Fibroblast of lung (primary cell): ENCODE measurements around the gene FXYD1. TPM values are rescaled to one million over a fixed set of nuclear protein-coding genes. Genes with fewer than 3 reads are reported as not detected.

Experiments
- DNase-seq, 2 donors: peaks; one replicate each; pipeline versions ENCODE4 v3.0.0 to v3.0.0-alpha.2; 2010; ENCODE audit warnings: low read depth in 2 of 2
- H2AFZ ChIP-seq: 2 replicates; pipeline ENCODE4 v1.5.1; 2012; ENCODE audit warnings: low read length, control low read depth, inconsistent platforms
- H3K27ac ChIP-seq: 2 replicates; pipeline ENCODE4 v1.5.1; 2011; ENCODE audit warnings: low read length, control low read depth; ENCODE audit not compliant: insufficient read depth
- H3K27me3 ChIP-seq: 2 replicates; pipeline ENCODE4 v1.5.1; 2011; ENCODE audit warnings: mild to moderate bottlenecking, low read length; ENCODE audit not compliant: control insufficient read depth, insufficient read depth
- H3K36me3 ChIP-seq: 2 replicates; pipeline ENCODE4 v1.5.1; 2011; ENCODE audit warnings: low read length; ENCODE audit not compliant: control insufficient read depth, insufficient read depth
- H3K4me1 ChIP-seq: 2 replicates; pipeline ENCODE4 v1.5.1; 2011; ENCODE audit warnings: low read length; ENCODE audit not compliant: control insufficient read depth, insufficient read depth; ENCODE audit errors: extremely low read depth
- H3K4me2 ChIP-seq: 2 replicates; pipeline ENCODE4 v1.5.1; 2011; ENCODE audit warnings: low read length, control low read depth; ENCODE audit not compliant: insufficient read depth; ENCODE audit errors: extremely low read depth
- H3K4me3 ChIP-seq, 4 experiments: fragments of 200-600 bp in 1 of 4; sonication (generic) in 1 of 4; replicated peaks in 1 of 4; 2 replicates each; pipeline ENCODE4 v1.5.1; 2011 to 2016; ENCODE audit warnings: low read length in 4 of 4, low read depth in 3 of 4, mild to moderate bottlenecking in 3 of 4, control low read depth in 2 of 4, inconsistent platforms in 1 of 4, mixed read lengths in 1 of 4; ENCODE audit not compliant: insufficient read depth in 1 of 4; ENCODE audit errors: control extremely low read depth in 1 of 4
- H3K79me2 ChIP-seq: 2 replicates; pipeline ENCODE4 v1.5.1; 2012; ENCODE audit warnings: mild to moderate bottlenecking, low read length, inconsistent platforms; ENCODE audit not compliant: control insufficient read depth, insufficient read depth
- H3K9ac ChIP-seq: 2 replicates; pipeline ENCODE4 v1.5.1; 2011; ENCODE audit warnings: mild to moderate bottlenecking, low read length, control low read depth; ENCODE audit not compliant: insufficient read depth
- H3K9me3 ChIP-seq: 2 replicates; pipeline ENCODE4 v1.5.1; 2012; ENCODE audit warnings: low read depth, low read length; ENCODE audit not compliant: control insufficient read depth, insufficient read depth
- H4K20me1 ChIP-seq: 2 replicates; pipeline ENCODE4 v1.5.1; 2011; ENCODE audit warnings: low read length; ENCODE audit not compliant: control insufficient read depth, insufficient read depth; ENCODE audit errors: extremely low read depth
- EZH2 ChIP-seq: IDR thresholded peaks from 2 replicates; pipeline ENCODE4 v1.5.1; 2012; ENCODE audit warnings: low read length, control low read depth, mild to moderate bottlenecking; ENCODE audit errors: missing control alignments
- polyA plus RNA-seq, 2 donors: library from polyadenylated mRNA; depleted of rRNA in 1 of 2; stranded (reverse) in 1 of 2; unstranded in 1 of 2; fragments of >200 nt; gene quantifications; 2 replicates each; pipeline ENCODE4 v1.2.1, GENCODE V29; 2011 to 2012; ENCODE audit warnings: missing spikeins in 1 of 2
- total RNA-seq: library from RNA; depleted of rRNA; stranded (reverse); fragments of >200 nt; gene quantifications from 2 replicates; pipeline ENCODE4 v1.2.1, GENCODE V29; 2014
- TF ChIP-seq, protein P1 (sequence below), 2 donors: IDR thresholded peaks in 1 of 2; conservative IDR thresholded peaks in 1 of 2; 1 replicate in 1 of 2; 2 replicates in 1 of 2; pipeline ENCODE4 v1.5.1; 2011 to 2012; ENCODE audit warnings: low read length in 2 of 2, control low read depth in 1 of 2, inconsistent platforms in 1 of 2, low read depth in 1 of 2, mild to moderate bottlenecking in 1 of 2

Gene FXYD1
- total and polyA plus RNA-seq, 2 donors (not counting 1 experiment from before 2014, with no cell fraction given) = 4.5 to 7.5 TPM

- Histone ChIP-seq H3K4me1 (peaks cover 28% of the 10 kb centered on the region), H3K9ac (no peak overlapping the region), H2AFZ (no peak overlapping the region), H3K9me3 (no peaks in the 10 kb centered on the region), H3K79me2 (no peaks in the 10 kb centered on the region), H3K4me2 (no peak overlapping the region), H3K27ac (no peak overlapping the region), H3K4me3 (no peak overlapping the region), H4K20me1 (no peaks in the 10 kb centered on the region), H3K27me3 (no peaks in the 10 kb centered on the region), H3K36me3 (no peaks in the 10 kb centered on the region)
- no peak for TF ChIP-seq EZH2
- TF ChIP-seq, protein P1, sequence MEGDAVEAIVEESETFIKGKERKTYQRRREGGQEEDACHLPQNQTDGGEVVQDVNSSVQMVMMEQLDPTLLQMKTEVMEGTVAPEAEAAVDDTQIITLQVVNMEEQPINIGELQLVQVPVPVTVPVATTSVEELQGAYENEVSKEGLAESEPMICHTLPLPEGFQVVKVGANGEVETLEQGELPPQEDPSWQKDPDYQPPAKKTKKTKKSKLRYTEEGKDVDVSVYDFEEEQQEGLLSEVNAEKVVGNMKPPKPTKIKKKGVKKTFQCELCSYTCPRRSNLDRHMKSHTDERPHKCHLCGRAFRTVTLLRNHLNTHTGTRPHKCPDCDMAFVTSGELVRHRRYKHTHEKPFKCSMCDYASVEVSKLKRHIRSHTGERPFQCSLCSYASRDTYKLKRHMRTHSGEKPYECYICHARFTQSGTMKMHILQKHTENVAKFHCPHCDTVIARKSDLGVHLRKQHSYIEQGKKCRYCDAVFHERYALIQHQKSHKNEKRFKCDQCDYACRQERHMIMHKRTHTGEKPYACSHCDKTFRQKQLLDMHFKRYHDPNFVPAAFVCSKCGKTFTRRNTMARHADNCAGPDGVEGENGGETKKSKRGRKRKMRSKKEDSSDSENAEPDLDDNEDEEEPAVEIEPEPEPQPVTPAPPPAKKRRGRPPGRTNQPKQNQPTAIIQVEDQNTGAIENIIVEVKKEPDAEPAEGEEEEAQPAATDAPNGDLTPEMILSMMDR (conservative IDR thresholded peaks at IDR 0.05 in 1 of 2, IDR thresholded peaks at IDR 0.05 in 1 of 2; ENCODE audit: low read depth in 1 of 2, low read length in 2 of 2) = no peak
- DNase-seq = peak in 1 of 2 donors; percentile 22
These were observed 3.4 kb downstream of the FXYD1 start for GRCh38 chr19:35141837-35142605.

DNA sequence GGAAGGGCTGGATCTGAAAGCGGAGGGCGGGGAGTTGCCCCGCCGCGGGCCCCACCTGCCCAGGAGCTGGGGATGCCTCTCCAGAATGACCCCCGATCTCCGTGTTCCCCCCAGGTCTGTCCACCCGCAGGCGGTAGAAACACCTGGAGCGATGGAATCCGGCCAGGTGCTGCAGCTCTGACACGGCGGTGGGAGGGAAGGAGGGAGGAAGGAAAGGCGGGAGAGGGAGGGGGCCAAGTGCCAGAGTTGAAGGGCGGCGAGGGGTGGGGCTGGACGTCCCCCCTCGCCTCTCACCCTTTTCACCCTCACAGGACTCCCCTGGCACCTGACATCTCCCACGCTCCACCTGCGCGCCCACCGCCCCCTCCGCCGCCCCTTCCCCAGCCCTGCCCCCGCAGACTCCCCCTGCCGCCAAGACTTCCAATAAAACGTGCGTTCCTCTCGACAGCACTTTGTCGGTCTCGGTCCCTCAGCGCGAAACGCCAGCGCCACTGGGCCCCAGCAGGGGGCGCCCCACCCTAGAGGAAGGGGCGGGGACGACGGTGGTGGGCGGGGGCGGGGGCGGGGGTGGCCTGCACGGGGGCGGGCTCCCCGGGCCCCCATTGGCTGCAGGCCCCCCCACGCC is 4.1 kb downstream of the FXYD1 start:
- no peaks in the 10 kb centered on the region for H3K79me2 ChIP-seq
- no peaks in the 10 kb centered on the region for H4K20me1 ChIP-seq
- H3K4me2 ChIP-seq = no peak overlapping the region
- no peak overlapping the region for H3K27ac ChIP-seq
- no peaks in the 10 kb centered on the region for H3K27me3 ChIP-seq
- DNase-seq = peak in 1 of 2 donors; percentile 29
- H3K4me1 ChIP-seq = peaks cover 28% of the 10 kb centered on the region
- TF ChIP-seq, protein P1 (conservative IDR thresholded peaks at IDR 0.05 in 1 of 2, IDR thresholded peaks at IDR 0.05 in 1 of 2; ENCODE audit: low read depth in 1 of 2, low read length in 2 of 2) = peak; percentile 31 to 47
- no peak for TF ChIP-seq EZH2
- no peak overlapping the region for H2AFZ ChIP-seq
- no peaks in the 10 kb centered on the region for H3K36me3 ChIP-seq
- H3K9ac ChIP-seq = no peak overlapping the region
- H3K4me3 ChIP-seq = no peak overlapping the region
- no peaks in the 10 kb centered on the region for H3K9me3 ChIP-seq

DNA sequence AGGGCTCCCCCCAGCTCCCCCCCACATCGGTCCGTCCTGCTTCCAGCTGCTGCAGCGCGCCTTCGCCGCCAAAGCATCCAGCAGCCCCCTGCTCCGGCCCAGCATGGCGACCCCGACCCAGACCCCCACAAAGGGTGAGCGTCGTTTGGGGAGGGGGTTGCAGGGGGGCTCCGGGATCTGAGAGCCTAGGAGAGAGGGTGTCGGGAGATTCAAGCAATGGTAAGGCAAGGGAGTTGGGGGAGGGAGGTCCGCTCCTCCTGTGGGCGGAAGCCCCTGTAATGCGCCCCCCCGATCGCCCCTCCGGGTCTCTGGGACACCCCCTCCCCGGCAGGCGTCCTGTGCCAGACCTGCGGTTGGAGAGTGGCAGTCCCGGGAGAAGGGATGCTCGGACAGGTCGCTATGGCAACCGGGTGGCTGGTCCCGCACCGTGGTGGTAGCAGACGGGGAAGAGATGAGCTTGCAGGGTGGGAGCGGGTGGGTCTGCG is 4.6 kb downstream of the FXYD1 start, which contains the start of gene FXYD7:
Gene FXYD7, plus strand, starts transcription at position 25 of the 485 bp plus-strand sequence. Its CDS starts 79 bp downstream, at position 104.
- Histone ChIP-seq H3K36me3 (no peaks in the 10 kb centered on the region), H2AFZ (no peak within 1 kb of the TSS), H3K27me3 (no peaks in the 10 kb centered on the region), H3K4me2 (no peak within 1 kb of the TSS), H4K20me1 (no peaks in the 10 kb centered on the region), H3K9me3 (no peaks in the 10 kb centered on the region), H3K9ac (no peak within 1 kb of the TSS), H3K27ac (no peak within 1 kb of the TSS), H3K4me1 (peaks cover 24% of the 10 kb centered on the region), H3K4me3 (no peak within 1 kb of the TSS), H3K79me2 (no peaks in the 10 kb centered on the region)
- TF ChIP-seq EZH2 = no peak
- TF ChIP-seq, protein P1 (conservative IDR thresholded peaks at IDR 0.05 in 1 of 2, IDR thresholded peaks at IDR 0.05 in 1 of 2; ENCODE audit: low read depth in 1 of 2, low read length in 2 of 2) = no peak
- DNase-seq = no peak
